ENCODE measurements around the gene ADAMTS9.

GRCh38 chr3:64623125-64623524 is 64.7 kb downstream of the ADAMTS9 start:
- no peak for TF ChIP-seq POLR2A (IDR thresholded peaks at IDR 0.05; ENCODE audit: extremely low read depth, insufficient read length)
- no peak for TF ChIP-seq CTCF (IDR thresholded peaks at IDR 0.05; ENCODE audit: low read depth, low read length)
- no peak for TF ChIP-seq MYC (IDR thresholded peaks at IDR 0.05; ENCODE audit: low read depth, low read length)
